ENCODE measurements around the gene RPL14.

GRCh38 chr3:40504636-40505430, 47.7 kb downstream of the RPL14 start:
- TF ChIP-seq ATF3 (IDR thresholded peaks at IDR 0.05) (no peak), CTCF (IDR thresholded peaks at IDR 0.05; ENCODE audit: low read depth, low read length, missing input control) (no peak), REST (IDR thresholded peaks at IDR 0.05) (no peak), HNF4G (IDR thresholded peaks at IDR 0.05) (no peak), RAD21 (IDR thresholded peaks at IDR 0.05) (no peak)
